Smooth muscle cell (in vitro differentiated cells): ENCODE results near the gene GOLGA1. TPM values are rescaled to one million over a fixed set of nuclear protein-coding genes. Genes with fewer than 3 reads are reported as not detected.

Experiments used
- DNase-seq: peaks from one replicate; lab custom pipeline; 2025; ENCODE audit not compliant: unreplicated experiment; lab: John Stamatoyannopoulos, UW
- H2AFZ ChIP-seq: fragments of 200-600 bp; sonication (generic); 2 replicates; pipeline ENCODE4 v1.6.0; 2016; ENCODE audit warnings: antibody characterized with exemption, low read depth, mild to moderate bottlenecking
- H3F3A ChIP-seq: fragments of 200-600 bp; sonication (generic); 2 replicates; pipeline ENCODE4 v1.6.0; 2017; ENCODE audit warnings: antibody characterized with exemption, low read depth
- H3K27ac ChIP-seq: fragments of 200-600 bp; sonication (generic); 2 replicates; pipeline ENCODE4 v1.5.1; 2016; ENCODE audit warnings: low read depth, mild to moderate bottlenecking
- H3K27me3 ChIP-seq: fragments of 200-600 bp; sonication (generic); 2 replicates; pipeline ENCODE4 v1.6.1; 2016; ENCODE audit warnings: low read depth, mild to moderate bottlenecking
- H3K36me3 ChIP-seq: fragments of 200-600 bp; sonication (generic); 2 replicates; pipeline ENCODE4 v1.5.1; 2016; ENCODE audit warnings: low read depth
- H3K4me1 ChIP-seq: fragments of 200-600 bp; sonication (generic); 2 replicates; pipeline ENCODE4 v1.5.1; 2016; ENCODE audit warnings: low read depth
- H3K4me2 ChIP-seq: fragments of 200-600 bp; sonication (generic); 2 replicates; pipeline ENCODE4 v1.6.0; 2016; ENCODE audit warnings: mild to moderate bottlenecking
- H3K4me3 ChIP-seq: fragments of 200-600 bp; sonication (generic); 2 replicates; pipeline ENCODE4 v1.5.1; 2016; ENCODE audit warnings: mild to moderate bottlenecking
- H3K79me2 ChIP-seq: fragments of 200-600 bp; sonication (generic); 2 replicates; pipeline ENCODE4 v1.6.0; 2016; ENCODE audit warnings: low read depth, mild to moderate bottlenecking
- H3K9ac ChIP-seq: fragments of 200-600 bp; sonication (generic); 2 replicates; pipeline ENCODE4 v1.6.0; 2016; ENCODE audit warnings: low read depth
- H3K9me3 ChIP-seq: fragments of 200-600 bp; sonication (generic); replicated peaks from 2 replicates; pipeline ENCODE4 v1.5.1; 2016; ENCODE audit warnings: low read depth
- H4K20me1 ChIP-seq: fragments of 200-600 bp; sonication (generic); 2 replicates; pipeline ENCODE4 v1.6.0; 2016; ENCODE audit warnings: low read depth
- WGBS: methylation state at CpG from one replicate; pipeline ENCODE4 v1.1.7; 2016; ENCODE audit warnings: low lambda C conversion rate; 5-methylcytosine and 5-hydroxymethylcytosine counted together
- polyA plus RNA-seq: library from polyadenylated mRNA; unstranded; fragments of >200 nt; fragmentation: Nextera tagmentation; extraction: Ambion mirVana; gene quantifications from 2 replicates; pipeline ENCODE4 v1.2.1, GENCODE V29; 2016
- total RNA-seq: library from RNA; depleted of rRNA; stranded (reverse); fragments of >200 nt; gene quantifications from 2 replicates; pipeline ENCODE4 v1.2.3, GENCODE V29; 2014
- TF ChIP-seq, protein P1 (sequence below): fragments of 200-600 bp; sonication (generic); IDR thresholded peaks from 2 replicates; pipeline ENCODE4 v1.5.1; 2017; ENCODE audit warnings: borderline replicate concordance, mild to moderate bottlenecking, antibody characterized with exemption; ENCODE audit not compliant: insufficient read depth, poor library complexity, severe bottlenecking

Gene GOLGA1
- total and polyA plus RNA-seq, 2 experiments from 2014 or later, result 6.8 to 11.0 TPM

DNA sequence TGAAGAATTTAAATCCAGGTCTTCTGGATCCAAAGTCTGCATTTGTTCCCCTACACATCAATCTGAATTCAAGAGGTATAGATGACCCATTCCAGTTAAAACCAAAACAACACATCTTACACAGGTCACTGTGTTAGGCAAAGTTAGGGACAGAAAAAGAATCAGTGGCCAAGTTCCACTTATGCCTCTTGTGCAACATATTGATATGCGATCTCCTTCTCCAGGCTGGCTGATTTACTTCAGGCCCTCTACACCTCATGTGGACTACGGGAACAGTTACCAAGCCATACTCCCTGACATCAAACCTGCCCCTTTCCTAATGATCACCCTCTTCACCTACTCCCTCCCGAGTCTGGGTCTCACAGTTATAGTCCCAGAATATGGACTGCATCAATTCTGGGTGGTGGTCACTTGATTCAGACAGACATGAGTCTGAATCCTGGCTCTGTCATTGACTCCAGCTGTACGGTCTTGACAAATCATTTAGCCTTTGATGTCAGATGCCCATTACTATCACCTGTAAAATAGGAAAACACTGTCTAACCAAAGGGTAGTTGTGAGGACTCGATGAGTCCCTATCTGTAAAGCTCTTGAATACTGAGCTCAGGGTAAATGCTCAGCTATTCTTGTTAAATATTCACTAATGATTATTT, 26.0 kb downstream of the GOLGA1 start:
- Histone ChIP-seq H3K4me2 (no peak overlapping the region), H3K4me1 (no peaks in the 10 kb centered on the region), H3K79me2 (no peaks in the 10 kb centered on the region), H3K27ac (no peak overlapping the region), H2AFZ (no peak overlapping the region), H3K36me3 (no peaks in the 10 kb centered on the region), H3K4me3 (no peak overlapping the region), H3F3A (no peaks in the 10 kb centered on the region), H3K9ac (no peak overlapping the region), H4K20me1 (no peaks in the 10 kb centered on the region), H3K27me3 (no peaks in the 10 kb centered on the region), H3K9me3 (no peaks in the 10 kb centered on the region)
- no peak for DNase-seq
- WGBS, result 98% methylated on average over 5 of the region's 5 CpGs
- TF ChIP-seq, protein P1, sequence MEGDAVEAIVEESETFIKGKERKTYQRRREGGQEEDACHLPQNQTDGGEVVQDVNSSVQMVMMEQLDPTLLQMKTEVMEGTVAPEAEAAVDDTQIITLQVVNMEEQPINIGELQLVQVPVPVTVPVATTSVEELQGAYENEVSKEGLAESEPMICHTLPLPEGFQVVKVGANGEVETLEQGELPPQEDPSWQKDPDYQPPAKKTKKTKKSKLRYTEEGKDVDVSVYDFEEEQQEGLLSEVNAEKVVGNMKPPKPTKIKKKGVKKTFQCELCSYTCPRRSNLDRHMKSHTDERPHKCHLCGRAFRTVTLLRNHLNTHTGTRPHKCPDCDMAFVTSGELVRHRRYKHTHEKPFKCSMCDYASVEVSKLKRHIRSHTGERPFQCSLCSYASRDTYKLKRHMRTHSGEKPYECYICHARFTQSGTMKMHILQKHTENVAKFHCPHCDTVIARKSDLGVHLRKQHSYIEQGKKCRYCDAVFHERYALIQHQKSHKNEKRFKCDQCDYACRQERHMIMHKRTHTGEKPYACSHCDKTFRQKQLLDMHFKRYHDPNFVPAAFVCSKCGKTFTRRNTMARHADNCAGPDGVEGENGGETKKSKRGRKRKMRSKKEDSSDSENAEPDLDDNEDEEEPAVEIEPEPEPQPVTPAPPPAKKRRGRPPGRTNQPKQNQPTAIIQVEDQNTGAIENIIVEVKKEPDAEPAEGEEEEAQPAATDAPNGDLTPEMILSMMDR, result no peak

DNA sequence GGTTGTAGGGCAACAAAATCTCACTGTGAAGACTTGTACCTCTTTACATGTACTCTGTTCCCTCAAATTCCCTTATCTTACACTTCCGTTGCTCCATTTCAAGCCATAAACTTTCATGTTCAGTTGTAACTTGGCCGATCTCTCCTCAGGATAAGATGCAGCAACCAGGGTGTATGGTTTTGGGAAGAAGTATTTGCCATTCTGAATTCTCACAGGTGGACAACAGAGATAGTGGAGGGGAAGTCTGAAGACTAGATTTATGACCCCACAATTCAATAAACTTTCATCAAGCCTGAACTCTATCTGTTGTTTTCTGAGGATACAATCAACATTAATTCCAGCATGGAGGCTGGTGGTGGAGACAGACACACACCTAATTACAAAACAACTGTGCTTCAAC, 27.5 kb downstream of the GOLGA1 start:
- no peaks in the 10 kb centered on the region for H3K79me2 ChIP-seq
- no peak overlapping the region for H3K27ac ChIP-seq
- no peaks in the 10 kb centered on the region for H3K4me1 ChIP-seq
- no peaks in the 10 kb centered on the region for H3K9me3 ChIP-seq
- no peak overlapping the region for H2AFZ ChIP-seq
- TF ChIP-seq, protein P1, result no peak
- no peaks in the 10 kb centered on the region for H3K36me3 ChIP-seq
- no peak overlapping the region for H3K4me2 ChIP-seq
- no peaks in the 10 kb centered on the region for H3K27me3 ChIP-seq
- H3K9ac ChIP-seq, result no peak overlapping the region
- H4K20me1 ChIP-seq, result no peaks in the 10 kb centered on the region
- no peak overlapping the region for H3K4me3 ChIP-seq
- no peak for DNase-seq
- WGBS, result 96% methylated on average over 2 of the region's 2 CpGs
- no peaks in the 10 kb centered on the region for H3F3A ChIP-seq

DNA sequence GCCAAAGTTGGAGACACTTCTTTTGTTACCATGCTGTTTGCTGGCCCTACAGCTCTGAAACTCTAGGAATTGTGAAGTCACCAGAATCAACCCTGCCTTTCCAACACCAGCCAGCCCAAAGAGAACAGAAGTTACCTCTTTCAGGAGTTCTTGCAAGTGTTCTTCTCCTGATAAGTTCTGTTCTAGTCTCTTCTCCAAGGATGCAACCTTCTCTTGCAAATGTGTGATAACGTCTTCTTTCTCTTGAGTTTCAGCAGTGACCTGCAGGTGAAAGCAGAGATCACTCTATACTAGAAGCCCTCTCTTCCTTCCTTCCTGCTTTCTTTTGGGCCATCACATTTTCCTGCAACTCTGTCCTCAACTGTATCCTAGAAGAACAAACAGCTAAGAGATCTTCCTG, 29.1 kb downstream of the GOLGA1 start:
- no peaks in the 10 kb centered on the region for H3K4me1 ChIP-seq
- H3K27me3 ChIP-seq, result no peaks in the 10 kb centered on the region
- H3K9ac ChIP-seq, result no peak overlapping the region
- no peaks in the 10 kb centered on the region for H3K9me3 ChIP-seq
- no peaks in the 10 kb centered on the region for H4K20me1 ChIP-seq
- H3K36me3 ChIP-seq, result no peaks in the 10 kb centered on the region
- TF ChIP-seq, protein P1, result no peak
- H3K4me2 ChIP-seq, result no peak overlapping the region
- no peaks in the 10 kb centered on the region for H3K79me2 ChIP-seq
- WGBS, result 100% methylated on average over 1 of the region's 1 CpG
- DNase-seq, result no peak
- H2AFZ ChIP-seq, result no peak overlapping the region
- no peak overlapping the region for H3K4me3 ChIP-seq
- no peak overlapping the region for H3K27ac ChIP-seq
- no peaks in the 10 kb centered on the region for H3F3A ChIP-seq

DNA sequence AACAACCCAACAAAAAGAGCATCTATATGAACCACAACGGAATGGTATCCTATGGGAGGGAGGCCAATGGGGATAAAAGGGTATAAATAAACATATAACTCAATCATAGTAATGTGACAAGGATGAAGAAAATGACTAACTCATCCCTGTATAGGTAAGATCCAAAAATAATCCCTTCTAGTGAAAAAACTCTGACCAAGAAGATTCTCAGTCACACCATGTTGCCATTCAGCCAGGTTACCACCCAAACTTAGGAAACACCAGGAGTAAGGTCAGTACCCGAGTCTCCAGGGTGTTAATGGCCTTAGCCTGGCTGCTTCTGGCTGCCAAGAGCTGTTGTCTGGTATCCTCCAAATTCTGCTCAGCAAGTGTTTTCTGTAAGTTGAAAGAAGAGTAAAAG, 32.8 kb downstream of the GOLGA1 start:
- H3K9me3 ChIP-seq, result no peaks in the 10 kb centered on the region
- no peaks in the 10 kb centered on the region for H3K27me3 ChIP-seq
- H4K20me1 ChIP-seq, result no peaks in the 10 kb centered on the region
- H2AFZ ChIP-seq, result no peak overlapping the region
- no peak overlapping the region for H3K4me3 ChIP-seq
- TF ChIP-seq, protein P1, result no peak
- no peaks in the 10 kb centered on the region for H3K4me1 ChIP-seq
- H3K36me3 ChIP-seq, result no peaks in the 10 kb centered on the region
- no peaks in the 10 kb centered on the region for H3F3A ChIP-seq
- no peak overlapping the region for H3K4me2 ChIP-seq
- DNase-seq, result no peak
- no peak overlapping the region for H3K9ac ChIP-seq
- 85% methylated on average over 2 of the region's 2 CpGs for WGBS
- H3K79me2 ChIP-seq, result no peaks in the 10 kb centered on the region
- H3K27ac ChIP-seq, result no peak overlapping the region
